Natural killer cell (primary cell): ENCODE results near the gene VOPP1. TPM values are rescaled to one million over a fixed set of nuclear protein-coding genes. Genes with fewer than 3 reads are reported as not detected.

ENCODE experiments used
- ATAC-seq, 3 donors: fragments of 150-1000 bp in 2 of 3; fragments of 200-7000 bp in 1 of 3; cut with Tn5 transposase; 1 replicate in 1 of 3; 2 replicates in 2 of 3; pipeline ENCODE4 v1.10.0; 2021; ENCODE audit warnings: mild to moderate bottlenecking in 2 of 3, moderate library complexity in 2 of 3
- DNase-seq, 2 donors: peaks; one replicate each; pipeline versions ENCODE4 v3.0.0 to v3.0.0-alpha.2; 2013 to 2021; ENCODE audit warnings: mixed read lengths in 1 of 2
- H3K27ac ChIP-seq: one replicate; pipeline ENCODE4 v1.5.1; 2013; ENCODE audit warnings: mild to moderate bottlenecking, low read length
- H3K27me3 ChIP-seq: one replicate; pipeline ENCODE4 v1.6.1; 2013; ENCODE audit warnings: low read length; ENCODE audit not compliant: control insufficient read depth, insufficient read depth
- H3K36me3 ChIP-seq: one replicate; pipeline ENCODE4 v1.6.1; 2013; ENCODE audit warnings: low read length; ENCODE audit not compliant: control insufficient read depth, insufficient read depth
- H3K4me1 ChIP-seq: one replicate; pipeline ENCODE4 v1.6.1; 2013; ENCODE audit warnings: low read length; ENCODE audit not compliant: control insufficient read depth, insufficient read depth
- H3K4me3 ChIP-seq: one replicate; pipeline ENCODE4 v1.5.1; 2013; ENCODE audit warnings: low read length
- H3K9me3 ChIP-seq: one replicate; pipeline ENCODE4 v1.6.1; 2013; ENCODE audit warnings: low read length; ENCODE audit not compliant: control insufficient read depth, insufficient read depth
- H3K27ac Mint-ChIP-seq, 2 donors: one replicate each; pipeline ENCODE4 v1.8.0; 2022; ENCODE audit warnings: mild to moderate bottlenecking in 2 of 2, mixed read lengths in 2 of 2, moderate library complexity in 1 of 2
- H3K27me3 Mint-ChIP-seq, 2 donors: one replicate each; pipeline ENCODE4 v1.8.0; 2022; ENCODE audit warnings: low read depth in 2 of 2, mixed read lengths in 2 of 2
- H3K36me3 Mint-ChIP-seq: one replicate; pipeline ENCODE4 v1.8.0; 2022; ENCODE audit warnings: mixed read lengths
- H3K4me1 Mint-ChIP-seq, 2 donors: one replicate each; pipeline ENCODE4 v1.8.0; 2022; ENCODE audit warnings: mixed read lengths in 2 of 2
- H3K4me3 Mint-ChIP-seq: one replicate; pipeline ENCODE4 v1.8.0; 2022; ENCODE audit warnings: mild to moderate bottlenecking, moderate library complexity, mixed read lengths
- H3K9me3 Mint-ChIP-seq, 2 donors: one replicate each; pipeline ENCODE4 v1.8.0; 2022; ENCODE audit warnings: mixed read lengths in 2 of 2
- CTCF ChIP-seq: fragments of 200-600 bp; IDR thresholded peaks from one replicate; pipeline ENCODE4 v1.8.0; 2022; ENCODE audit warnings: antibody characterized with exemption
- WGBS: methylation state at CpG from one replicate; pipeline ENCODE4 v1.1.7; 2013; ENCODE audit warnings: missing lambda C conversion rate; ENCODE audit not compliant: insufficient coverage; 5-methylcytosine and 5-hydroxymethylcytosine counted together
- intact Hi-C: fragments of 100-400 bp; cut with micrococcal nuclease; formaldehyde crosslinking; loops from one replicate; pipeline ENCODE4 v1.14.2; 2022
- total RNA-seq, 4 donors: library from RNA; stranded (reverse); fragments of 120-200 nt in 1 of 4; gene quantifications; one replicate each; pipeline versions ENCODE4 v1.2.3 to v1.2.4, GENCODE V29; 2013 to 2022

Gene VOPP1
- total RNA-seq, 3 donors from 2014 or later (not counting 1 experiment from before 2014, with no cell fraction given), result 79.3 to 115 (median 110) TPM

DNA sequence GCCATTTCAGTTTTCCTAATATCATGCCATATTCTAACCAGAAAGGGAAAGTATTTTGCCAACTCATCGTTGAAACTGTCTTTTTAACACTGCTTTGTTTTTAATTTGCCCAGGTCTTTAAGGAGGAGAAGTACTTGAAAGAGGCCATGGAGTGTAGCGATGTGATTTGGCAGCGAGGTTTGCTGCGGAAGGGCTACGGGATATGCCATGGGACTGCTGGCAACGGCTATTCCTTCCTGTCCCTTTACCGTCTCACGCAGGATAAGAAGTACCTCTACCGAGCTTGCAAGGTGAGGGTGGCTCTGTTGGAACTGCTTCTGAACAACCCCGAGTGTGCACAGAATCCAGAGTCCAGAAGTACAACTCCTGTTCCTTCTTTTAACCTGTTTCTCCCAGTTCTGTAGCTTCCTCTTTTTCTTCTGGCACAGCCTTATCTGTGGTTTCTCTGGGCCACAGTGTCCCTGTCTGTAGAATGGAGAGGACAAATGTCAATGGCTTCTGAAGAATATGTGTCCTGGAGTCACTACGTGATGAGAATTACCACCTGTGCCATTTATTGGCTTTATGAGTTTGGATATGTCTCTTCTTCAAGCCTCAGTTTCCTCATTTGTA is 147.1 kb downstream of the VOPP1 start:
- Histone ChIP-seq H3K27me3 (no peaks in the 10 kb centered on the region), H3K9me3 (no peaks in the 10 kb centered on the region), H3K4me1 (no peaks in the 10 kb centered on the region), H3K36me3 (peaks cover 3% of the 10 kb centered on the region), H3K4me3 (no peak overlapping the region), H3K27ac (no peak overlapping the region)
- ATAC-seq (no peak), DNase-seq (no peak)
- Mint-ChIP-seq H3K27ac (no peak overlapping the region), H3K27me3 (no peaks in the 10 kb centered on the region), H3K36me3 (peaks cover 10% of the 10 kb centered on the region), H3K9me3 (no peaks in the 10 kb centered on the region), H3K4me3 (no peak overlapping the region), H3K4me1 (peaks cover 0 to 5% of the 10 kb centered on the region in 2 donors)
- intact Hi-C loops, result loop anchor here (1.0 kb wide), 1 partner anchor 17 kb away; no protein-coding TSS in a partner anchor
- WGBS, result 62% methylated on average over 11 of the region's 11 CpGs
- no peak for TF ChIP-seq CTCF

DNA sequence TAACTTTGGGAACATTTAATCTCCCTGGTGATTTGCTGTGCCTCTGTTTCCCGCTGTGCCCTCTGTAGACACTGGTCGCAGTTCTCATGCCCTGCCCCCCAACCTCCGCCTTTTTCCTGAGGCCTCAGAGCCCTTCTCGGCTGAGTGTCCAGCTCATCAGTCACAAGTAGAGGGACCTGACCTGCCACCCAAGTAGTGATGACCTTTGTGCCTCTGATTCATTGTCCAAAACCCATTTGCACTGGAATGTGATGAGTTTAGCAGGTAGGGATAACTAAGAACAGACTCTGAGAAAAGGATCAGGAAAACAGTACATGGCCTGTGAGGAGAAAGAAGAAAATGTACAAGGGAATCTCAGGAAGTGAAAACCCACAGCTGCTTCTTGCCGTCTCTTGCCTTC is 148.4 kb downstream of the VOPP1 start:
- Histone ChIP-seq H3K9me3 (no peaks in the 10 kb centered on the region), H3K27ac (no peak overlapping the region), H3K4me1 (no peaks in the 10 kb centered on the region), H3K4me3 (no peak overlapping the region), H3K36me3 (peaks cover 3% of the 10 kb centered on the region), H3K27me3 (no peaks in the 10 kb centered on the region)
- peaks cover 0 to 5% of the 10 kb centered on the region in 2 donors for H3K4me1 Mint-ChIP-seq
- WGBS, result 92% methylated on average over 5 of the region's 5 CpGs
- no peaks in the 10 kb centered on the region for H3K9me3 Mint-ChIP-seq
- no peak overlapping the region for H3K4me3 Mint-ChIP-seq
- ATAC-seq, result no peak
- no peak for TF ChIP-seq CTCF
- H3K36me3 Mint-ChIP-seq, result peaks cover 10% of the 10 kb centered on the region
- no peak for DNase-seq
- intact Hi-C loops, result no loop called here
- H3K27me3 Mint-ChIP-seq, result no peaks in the 10 kb centered on the region
- H3K27ac Mint-ChIP-seq, result no peak overlapping the region

DNA sequence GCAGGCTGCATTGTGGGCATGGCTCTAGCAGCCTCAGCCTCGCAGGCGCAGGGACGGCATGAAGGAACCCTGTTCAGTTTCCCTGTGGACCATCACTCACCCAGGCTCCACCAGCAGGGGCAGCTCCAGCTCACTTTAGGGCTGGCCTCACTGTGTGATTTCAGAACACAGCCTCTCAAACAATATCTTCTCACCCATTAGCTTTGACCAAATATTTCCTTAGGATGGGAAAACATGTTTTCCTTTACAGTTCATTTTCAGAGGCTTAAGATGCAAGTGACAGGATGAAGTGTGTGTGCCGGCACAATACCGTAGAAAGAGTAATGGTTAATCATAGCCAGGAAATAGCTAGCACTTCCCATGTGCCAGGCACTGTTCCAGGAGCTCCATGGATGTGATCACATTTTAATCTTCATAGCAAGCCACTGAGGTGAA is 149.0 kb downstream of the VOPP1 start:
- no peaks in the 10 kb centered on the region for H3K4me1 ChIP-seq
- Mint-ChIP-seq H3K27me3 (no peaks in the 10 kb centered on the region), H3K36me3 (peaks cover 10% of the 10 kb centered on the region), H3K9me3 (no peaks in the 10 kb centered on the region), H3K27ac (no peak overlapping the region), H3K4me3 (no peak overlapping the region), H3K4me1 (peaks cover 0 to 5% of the 10 kb centered on the region in 2 donors)
- no peak overlapping the region for H3K4me3 ChIP-seq
- peaks cover 3% of the 10 kb centered on the region for H3K36me3 ChIP-seq
- DNase-seq (no peak), ATAC-seq (no peak)
- TF ChIP-seq CTCF, result no peak
- no peaks in the 10 kb centered on the region for H3K9me3 ChIP-seq
- 86% methylated on average over 5 of the region's 5 CpGs for WGBS
- no peaks in the 10 kb centered on the region for H3K27me3 ChIP-seq
- H3K27ac ChIP-seq, result no peak overlapping the region
- intact Hi-C loops, result no loop called here

Other genes starting within 250 kb of the VOPP1 start
- 1 to 10 TPM; 7.2 to 9.4 (median 8.3) TPM for gene LANCL2, start 207.2 kb downstream of the VOPP1 start, total RNA-seq